GM23338 (cell line): Measurements from ENCODE around the gene IQCE.

ENCODE experiments used
- CTCF ChIP-seq, 2 experiments: fragments of 200-600 bp in 1 of 2; sonication (generic) in 1 of 2; conservative IDR thresholded peaks; 2 replicates each; pipeline versions ENCODE4 v1.5.1 to v1.6.1; 2016 to 2017; ENCODE audit warnings: antibody characterized with exemption in 2 of 2, low read depth in 2 of 2, mild to moderate bottlenecking in 2 of 2, moderate library complexity in 1 of 2
- EZH2 ChIP-seq: fragments of 200-600 bp; sonication (generic); IDR thresholded peaks from one replicate; pipeline ENCODE4 v1.8.0; 2017; ENCODE audit warnings: antibody characterized with exemption, mild to moderate bottlenecking, low read depth; ENCODE audit not compliant: unreplicated experiment
- POLR2AphosphoS5 ChIP-seq: IDR thresholded peaks from 2 replicates; pipeline ENCODE4 v1.6.1; 2016; ENCODE audit warnings: antibody characterized with exemption, low read depth
- STAT1 ChIP-seq: IDR thresholded peaks from one replicate; pipeline ENCODE4 v1.6.1; 2016; ENCODE audit warnings: antibody characterized with exemption; ENCODE audit not compliant: unreplicated experiment

GRCh38 chr7:2608921-2609411, 50.2 kb downstream of the IQCE start:
- TF ChIP-seq CTCF (conservative IDR thresholded peaks at IDR 0.05; ENCODE audit: low read depth in 2 of 2), result peak; percentile 63 to 79
- no peak for TF ChIP-seq EZH2
- no peak for TF ChIP-seq STAT1
- no peak for TF ChIP-seq POLR2AphosphoS5
